ENCODE measurements around the gene SBDS. TPM values are rescaled to one million over a fixed set of nuclear protein-coding genes. Genes with fewer than 3 reads are reported as not detected.

Gene SBDS
- total RNA-seq, 2 experiments from 2014 or later = 43.2 to 100 TPM

GRCh38 chr7:66950311-66950710 lies 45.1 kb downstream of the SBDS start:
- H3K9me3 ChIP-seq (ENCODE audit: low read length) = no peaks in the 10 kb centered on the region
- intact Hi-C loops (cut with micrococcal nuclease; ENCODE audit: unreplicated experiment) = no loop called here
- H3K79me2 ChIP-seq (ENCODE audit: insufficient read depth, low read depth, low read length) = no peaks in the 10 kb centered on the region
- no peak for DNase-seq (ENCODE audit: low spot score)
- no peak overlapping the region for H3K4me3 ChIP-seq (ENCODE audit: low read depth, low read length, poor library complexity, severe bottlenecking)
- TF ChIP-seq, protein P1, sequence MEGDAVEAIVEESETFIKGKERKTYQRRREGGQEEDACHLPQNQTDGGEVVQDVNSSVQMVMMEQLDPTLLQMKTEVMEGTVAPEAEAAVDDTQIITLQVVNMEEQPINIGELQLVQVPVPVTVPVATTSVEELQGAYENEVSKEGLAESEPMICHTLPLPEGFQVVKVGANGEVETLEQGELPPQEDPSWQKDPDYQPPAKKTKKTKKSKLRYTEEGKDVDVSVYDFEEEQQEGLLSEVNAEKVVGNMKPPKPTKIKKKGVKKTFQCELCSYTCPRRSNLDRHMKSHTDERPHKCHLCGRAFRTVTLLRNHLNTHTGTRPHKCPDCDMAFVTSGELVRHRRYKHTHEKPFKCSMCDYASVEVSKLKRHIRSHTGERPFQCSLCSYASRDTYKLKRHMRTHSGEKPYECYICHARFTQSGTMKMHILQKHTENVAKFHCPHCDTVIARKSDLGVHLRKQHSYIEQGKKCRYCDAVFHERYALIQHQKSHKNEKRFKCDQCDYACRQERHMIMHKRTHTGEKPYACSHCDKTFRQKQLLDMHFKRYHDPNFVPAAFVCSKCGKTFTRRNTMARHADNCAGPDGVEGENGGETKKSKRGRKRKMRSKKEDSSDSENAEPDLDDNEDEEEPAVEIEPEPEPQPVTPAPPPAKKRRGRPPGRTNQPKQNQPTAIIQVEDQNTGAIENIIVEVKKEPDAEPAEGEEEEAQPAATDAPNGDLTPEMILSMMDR (conservative IDR thresholded peaks at IDR 0.05; ENCODE audit: low read length) = no peak
- TF ChIP-seq EZH2phosphoT487 (IDR thresholded peaks at IDR 0.05; ENCODE audit: borderline replicate concordance, low read depth, low read length) = no peak
- no peaks in the 10 kb centered on the region for H3K9me2 ChIP-seq (ENCODE audit: insufficient read depth, low read length)
- H3K4me2 ChIP-seq (ENCODE audit: low read length) = no peak overlapping the region
- TSS peak; percentile 13 for BruUV-seq (replicated peaks)
- H3K27ac ChIP-seq (ENCODE audit: low read depth, low read length, poor library complexity, severe bottlenecking) = no peak overlapping the region
- peaks cover 84% of the 10 kb centered on the region for H3K36me3 ChIP-seq (ENCODE audit: insufficient read depth, low read length)
- no peak overlapping the region for H2AFZ ChIP-seq (ENCODE audit: low read length)
- H4K20me1 ChIP-seq (ENCODE audit: insufficient read depth, low read length) = no peaks in the 10 kb centered on the region
- peaks cover 13% of the 10 kb centered on the region for H3K4me1 ChIP-seq (ENCODE audit: insufficient read depth, low read length, poor library complexity, severe bottlenecking)
- ChIA-PET POLR2A (no interaction called here), CTCF (ENCODE audit: unreplicated experiment) (no interaction called here)

- no peak overlapping the region for H3K27ac ChIP-seq (ENCODE audit: low read depth, low read length, poor library complexity, severe bottlenecking)
- H4K20me1 ChIP-seq (ENCODE audit: insufficient read depth, low read length) = no peaks in the 10 kb centered on the region
- no peak overlapping the region for H3K4me3 ChIP-seq (ENCODE audit: low read depth, low read length, poor library complexity, severe bottlenecking)
- DNase-seq (ENCODE audit: low spot score) = no peak
- no peak overlapping the region for H3K4me2 ChIP-seq (ENCODE audit: low read length)
- no peaks in the 10 kb centered on the region for H3K9me3 ChIP-seq (ENCODE audit: low read length)
- intact Hi-C loops (cut with micrococcal nuclease; ENCODE audit: unreplicated experiment) = no loop called here
- ChIA-PET CTCF (ENCODE audit: unreplicated experiment) (no interaction called here), POLR2A (no interaction called here)
- no TSS peak for BruUV-seq (replicated peaks)
- no peak overlapping the region for H2AFZ ChIP-seq (ENCODE audit: low read length)
- TF ChIP-seq, protein P1 (conservative IDR thresholded peaks at IDR 0.05; ENCODE audit: low read length) = peak; percentile 57
- TF ChIP-seq EZH2phosphoT487 (IDR thresholded peaks at IDR 0.05; ENCODE audit: borderline replicate concordance, low read depth, low read length) = no peak
- no peaks in the 10 kb centered on the region for H3K79me2 ChIP-seq (ENCODE audit: insufficient read depth, low read depth, low read length)
- peaks cover 13% of the 10 kb centered on the region for H3K4me1 ChIP-seq (ENCODE audit: insufficient read depth, low read length, poor library complexity, severe bottlenecking)
- H3K9me2 ChIP-seq (ENCODE audit: insufficient read depth, low read length) = no peaks in the 10 kb centered on the region
- peaks cover 86% of the 10 kb centered on the region for H3K36me3 ChIP-seq (ENCODE audit: insufficient read depth, low read length)
Measured at GRCh38 chr7:66948480-66949109, 46.8 kb downstream of the SBDS start.

- no peak overlapping the region for H3K4me3 ChIP-seq (ENCODE audit: low read depth, low read length, poor library complexity, severe bottlenecking)
- H2AFZ ChIP-seq (ENCODE audit: low read length) = no peak overlapping the region
- POLR2A ChIA-PET = no interaction called here
- BruUV-seq (replicated peaks) = no TSS peak
- no peaks in the 10 kb centered on the region for H3K9me3 ChIP-seq (ENCODE audit: low read length)
- no peaks in the 10 kb centered on the region for H4K20me1 ChIP-seq (ENCODE audit: insufficient read depth, low read length)
- H3K4me1 ChIP-seq (ENCODE audit: insufficient read depth, low read length, poor library complexity, severe bottlenecking) = no peaks in the 10 kb centered on the region
- H3K27ac ChIP-seq (ENCODE audit: low read depth, low read length, poor library complexity, severe bottlenecking) = no peak overlapping the region
- no peak for TF ChIP-seq EZH2phosphoT487 (IDR thresholded peaks at IDR 0.05; ENCODE audit: borderline replicate concordance, low read depth, low read length)
- TF ChIP-seq, protein P1 (conservative IDR thresholded peaks at IDR 0.05; ENCODE audit: low read length) = no peak
- intact Hi-C loops (cut with micrococcal nuclease; ENCODE audit: unreplicated experiment) = no loop called here
- H3K79me2 ChIP-seq (ENCODE audit: insufficient read depth, low read depth, low read length) = no peaks in the 10 kb centered on the region
- no peak overlapping the region for H3K4me2 ChIP-seq (ENCODE audit: low read length)
- CTCF ChIA-PET (ENCODE audit: unreplicated experiment) = no interaction called here
- DNase-seq (ENCODE audit: low spot score) = no peak
- no peaks in the 10 kb centered on the region for H3K9me2 ChIP-seq (ENCODE audit: insufficient read depth, low read length)
- peaks cover 87% of the 10 kb centered on the region for H3K36me3 ChIP-seq (ENCODE audit: insufficient read depth, low read length)
Measured at GRCh38 chr7:66946545-66946944, 48.8 kb downstream of the SBDS start.

Data from OCI-LY7 (cell line).